GM23338 (cell line): Measurements from ENCODE around the gene MAP7D3.

ENCODE experiments used
- CREB1 ChIP-seq: fragments of 250-450 bp; sonication (Bioruptor Pico); IDR thresholded peaks from 2 replicates; pipeline ENCODE4 v1.5.0; 2020; ENCODE audit warnings: low read depth, mild to moderate bottlenecking, moderate library complexity
- EZH2 ChIP-seq: fragments of 200-600 bp; sonication (generic); IDR thresholded peaks from one replicate; pipeline ENCODE4 v1.8.0; 2017; ENCODE audit warnings: antibody characterized with exemption, mild to moderate bottlenecking, low read depth; ENCODE audit not compliant: unreplicated experiment
- EZH2phosphoT487 ChIP-seq: fragments of 200-600 bp; sonication (generic); IDR thresholded peaks from one replicate; pipeline ENCODE4 v1.8.1; 2018; ENCODE audit warnings: antibody characterized with exemption; ENCODE audit not compliant: unreplicated experiment
- JUNB ChIP-seq: IDR thresholded peaks from one replicate; pipeline ENCODE4 v1.6.1; 2016; ENCODE audit warnings: antibody characterized with exemption; ENCODE audit not compliant: unreplicated experiment
- POLR2AphosphoS5 ChIP-seq: IDR thresholded peaks from 2 replicates; pipeline ENCODE4 v1.6.1; 2016; ENCODE audit warnings: antibody characterized with exemption, low read depth
- STAT1 ChIP-seq: IDR thresholded peaks from one replicate; pipeline ENCODE4 v1.6.1; 2016; ENCODE audit warnings: antibody characterized with exemption; ENCODE audit not compliant: unreplicated experiment
- ZNF114 ChIP-seq: fragments of 250-450 bp; sonication (Bioruptor Pico); IDR thresholded peaks from 2 replicates; pipeline ENCODE4 v1.5.0; 2020; ENCODE audit warnings: mild to moderate bottlenecking, moderate library complexity
- ZNF331 ChIP-seq: fragments of 250-450 bp; sonication (Bioruptor Pico); IDR thresholded peaks from 2 replicates; pipeline ENCODE4 v1.5.0; 2020; ENCODE audit warnings: low read depth, mild to moderate bottlenecking, moderate library complexity
- TF ChIP-seq, protein P1 (sequence below), 2 experiments: fragments of 200-600 bp in 1 of 2; sonication (generic) in 1 of 2; conservative IDR thresholded peaks; 2 replicates each; pipeline versions ENCODE4 v1.5.1 to v1.6.1; 2016 to 2017; ENCODE audit warnings: antibody characterized with exemption in 2 of 2, low read depth in 2 of 2, mild to moderate bottlenecking in 2 of 2, moderate library complexity in 1 of 2
- TF ChIP-seq, protein P2 (sequence below): IDR thresholded peaks from one replicate; pipeline ENCODE4 v1.6.1; 2018; ENCODE audit warnings: antibody characterized with exemption; ENCODE audit not compliant: unreplicated experiment
- TF ChIP-seq, protein P3 (sequence below): fragments of 250-450 bp; sonication (Bioruptor Pico); IDR thresholded peaks from 2 replicates; pipeline ENCODE4 v1.5.0; 2020; ENCODE audit warnings: mild to moderate bottlenecking, moderate library complexity

DNA sequence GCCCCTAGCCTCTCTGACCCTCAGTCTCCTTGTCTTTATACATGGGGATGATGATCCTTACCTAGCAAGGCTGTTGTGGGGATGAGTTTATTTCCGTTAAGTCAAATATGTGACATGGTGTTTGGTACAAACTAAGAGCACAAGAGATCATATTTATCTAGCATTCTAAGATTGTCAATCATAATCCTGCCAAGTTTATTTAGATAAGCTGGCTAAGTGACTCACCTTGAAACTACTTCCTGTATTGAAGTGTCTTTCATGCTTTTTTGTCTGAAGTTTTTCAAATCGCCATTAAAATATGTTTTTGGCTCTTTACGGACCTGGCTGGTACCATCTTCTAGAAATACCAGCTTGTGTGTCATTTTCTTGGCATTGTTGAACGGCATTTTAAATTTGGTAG is 30.7 kb downstream of the MAP7D3 start:
- TF ChIP-seq, protein P1, sequence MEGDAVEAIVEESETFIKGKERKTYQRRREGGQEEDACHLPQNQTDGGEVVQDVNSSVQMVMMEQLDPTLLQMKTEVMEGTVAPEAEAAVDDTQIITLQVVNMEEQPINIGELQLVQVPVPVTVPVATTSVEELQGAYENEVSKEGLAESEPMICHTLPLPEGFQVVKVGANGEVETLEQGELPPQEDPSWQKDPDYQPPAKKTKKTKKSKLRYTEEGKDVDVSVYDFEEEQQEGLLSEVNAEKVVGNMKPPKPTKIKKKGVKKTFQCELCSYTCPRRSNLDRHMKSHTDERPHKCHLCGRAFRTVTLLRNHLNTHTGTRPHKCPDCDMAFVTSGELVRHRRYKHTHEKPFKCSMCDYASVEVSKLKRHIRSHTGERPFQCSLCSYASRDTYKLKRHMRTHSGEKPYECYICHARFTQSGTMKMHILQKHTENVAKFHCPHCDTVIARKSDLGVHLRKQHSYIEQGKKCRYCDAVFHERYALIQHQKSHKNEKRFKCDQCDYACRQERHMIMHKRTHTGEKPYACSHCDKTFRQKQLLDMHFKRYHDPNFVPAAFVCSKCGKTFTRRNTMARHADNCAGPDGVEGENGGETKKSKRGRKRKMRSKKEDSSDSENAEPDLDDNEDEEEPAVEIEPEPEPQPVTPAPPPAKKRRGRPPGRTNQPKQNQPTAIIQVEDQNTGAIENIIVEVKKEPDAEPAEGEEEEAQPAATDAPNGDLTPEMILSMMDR (conservative IDR thresholded peaks at IDR 0.05; ENCODE audit: low read depth in 2 of 2) = no peak
- TF ChIP-seq EZH2phosphoT487 (no peak), CREB1 (CRISPR knock-in tag) (no peak), EZH2 (no peak), STAT1 (no peak), POLR2AphosphoS5 (no peak), ZNF114 (CRISPR knock-in tag) (no peak), JUNB (no peak), ZNF331 (CRISPR knock-in tag) (no peak)
- TF ChIP-seq, protein P2, sequence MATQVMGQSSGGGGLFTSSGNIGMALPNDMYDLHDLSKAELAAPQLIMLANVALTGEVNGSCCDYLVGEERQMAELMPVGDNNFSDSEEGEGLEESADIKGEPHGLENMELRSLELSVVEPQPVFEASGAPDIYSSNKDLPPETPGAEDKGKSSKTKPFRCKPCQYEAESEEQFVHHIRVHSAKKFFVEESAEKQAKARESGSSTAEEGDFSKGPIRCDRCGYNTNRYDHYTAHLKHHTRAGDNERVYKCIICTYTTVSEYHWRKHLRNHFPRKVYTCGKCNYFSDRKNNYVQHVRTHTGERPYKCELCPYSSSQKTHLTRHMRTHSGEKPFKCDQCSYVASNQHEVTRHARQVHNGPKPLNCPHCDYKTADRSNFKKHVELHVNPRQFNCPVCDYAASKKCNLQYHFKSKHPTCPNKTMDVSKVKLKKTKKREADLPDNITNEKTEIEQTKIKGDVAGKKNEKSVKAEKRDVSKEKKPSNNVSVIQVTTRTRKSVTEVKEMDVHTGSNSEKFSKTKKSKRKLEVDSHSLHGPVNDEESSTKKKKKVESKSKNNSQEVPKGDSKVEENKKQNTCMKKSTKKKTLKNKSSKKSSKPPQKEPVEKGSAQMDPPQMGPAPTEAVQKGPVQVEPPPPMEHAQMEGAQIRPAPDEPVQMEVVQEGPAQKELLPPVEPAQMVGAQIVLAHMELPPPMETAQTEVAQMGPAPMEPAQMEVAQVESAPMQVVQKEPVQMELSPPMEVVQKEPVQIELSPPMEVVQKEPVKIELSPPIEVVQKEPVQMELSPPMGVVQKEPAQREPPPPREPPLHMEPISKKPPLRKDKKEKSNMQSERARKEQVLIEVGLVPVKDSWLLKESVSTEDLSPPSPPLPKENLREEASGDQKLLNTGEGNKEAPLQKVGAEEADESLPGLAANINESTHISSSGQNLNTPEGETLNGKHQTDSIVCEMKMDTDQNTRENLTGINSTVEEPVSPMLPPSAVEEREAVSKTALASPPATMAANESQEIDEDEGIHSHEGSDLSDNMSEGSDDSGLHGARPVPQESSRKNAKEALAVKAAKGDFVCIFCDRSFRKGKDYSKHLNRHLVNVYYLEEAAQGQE = no peak
- TF ChIP-seq, protein P3, sequence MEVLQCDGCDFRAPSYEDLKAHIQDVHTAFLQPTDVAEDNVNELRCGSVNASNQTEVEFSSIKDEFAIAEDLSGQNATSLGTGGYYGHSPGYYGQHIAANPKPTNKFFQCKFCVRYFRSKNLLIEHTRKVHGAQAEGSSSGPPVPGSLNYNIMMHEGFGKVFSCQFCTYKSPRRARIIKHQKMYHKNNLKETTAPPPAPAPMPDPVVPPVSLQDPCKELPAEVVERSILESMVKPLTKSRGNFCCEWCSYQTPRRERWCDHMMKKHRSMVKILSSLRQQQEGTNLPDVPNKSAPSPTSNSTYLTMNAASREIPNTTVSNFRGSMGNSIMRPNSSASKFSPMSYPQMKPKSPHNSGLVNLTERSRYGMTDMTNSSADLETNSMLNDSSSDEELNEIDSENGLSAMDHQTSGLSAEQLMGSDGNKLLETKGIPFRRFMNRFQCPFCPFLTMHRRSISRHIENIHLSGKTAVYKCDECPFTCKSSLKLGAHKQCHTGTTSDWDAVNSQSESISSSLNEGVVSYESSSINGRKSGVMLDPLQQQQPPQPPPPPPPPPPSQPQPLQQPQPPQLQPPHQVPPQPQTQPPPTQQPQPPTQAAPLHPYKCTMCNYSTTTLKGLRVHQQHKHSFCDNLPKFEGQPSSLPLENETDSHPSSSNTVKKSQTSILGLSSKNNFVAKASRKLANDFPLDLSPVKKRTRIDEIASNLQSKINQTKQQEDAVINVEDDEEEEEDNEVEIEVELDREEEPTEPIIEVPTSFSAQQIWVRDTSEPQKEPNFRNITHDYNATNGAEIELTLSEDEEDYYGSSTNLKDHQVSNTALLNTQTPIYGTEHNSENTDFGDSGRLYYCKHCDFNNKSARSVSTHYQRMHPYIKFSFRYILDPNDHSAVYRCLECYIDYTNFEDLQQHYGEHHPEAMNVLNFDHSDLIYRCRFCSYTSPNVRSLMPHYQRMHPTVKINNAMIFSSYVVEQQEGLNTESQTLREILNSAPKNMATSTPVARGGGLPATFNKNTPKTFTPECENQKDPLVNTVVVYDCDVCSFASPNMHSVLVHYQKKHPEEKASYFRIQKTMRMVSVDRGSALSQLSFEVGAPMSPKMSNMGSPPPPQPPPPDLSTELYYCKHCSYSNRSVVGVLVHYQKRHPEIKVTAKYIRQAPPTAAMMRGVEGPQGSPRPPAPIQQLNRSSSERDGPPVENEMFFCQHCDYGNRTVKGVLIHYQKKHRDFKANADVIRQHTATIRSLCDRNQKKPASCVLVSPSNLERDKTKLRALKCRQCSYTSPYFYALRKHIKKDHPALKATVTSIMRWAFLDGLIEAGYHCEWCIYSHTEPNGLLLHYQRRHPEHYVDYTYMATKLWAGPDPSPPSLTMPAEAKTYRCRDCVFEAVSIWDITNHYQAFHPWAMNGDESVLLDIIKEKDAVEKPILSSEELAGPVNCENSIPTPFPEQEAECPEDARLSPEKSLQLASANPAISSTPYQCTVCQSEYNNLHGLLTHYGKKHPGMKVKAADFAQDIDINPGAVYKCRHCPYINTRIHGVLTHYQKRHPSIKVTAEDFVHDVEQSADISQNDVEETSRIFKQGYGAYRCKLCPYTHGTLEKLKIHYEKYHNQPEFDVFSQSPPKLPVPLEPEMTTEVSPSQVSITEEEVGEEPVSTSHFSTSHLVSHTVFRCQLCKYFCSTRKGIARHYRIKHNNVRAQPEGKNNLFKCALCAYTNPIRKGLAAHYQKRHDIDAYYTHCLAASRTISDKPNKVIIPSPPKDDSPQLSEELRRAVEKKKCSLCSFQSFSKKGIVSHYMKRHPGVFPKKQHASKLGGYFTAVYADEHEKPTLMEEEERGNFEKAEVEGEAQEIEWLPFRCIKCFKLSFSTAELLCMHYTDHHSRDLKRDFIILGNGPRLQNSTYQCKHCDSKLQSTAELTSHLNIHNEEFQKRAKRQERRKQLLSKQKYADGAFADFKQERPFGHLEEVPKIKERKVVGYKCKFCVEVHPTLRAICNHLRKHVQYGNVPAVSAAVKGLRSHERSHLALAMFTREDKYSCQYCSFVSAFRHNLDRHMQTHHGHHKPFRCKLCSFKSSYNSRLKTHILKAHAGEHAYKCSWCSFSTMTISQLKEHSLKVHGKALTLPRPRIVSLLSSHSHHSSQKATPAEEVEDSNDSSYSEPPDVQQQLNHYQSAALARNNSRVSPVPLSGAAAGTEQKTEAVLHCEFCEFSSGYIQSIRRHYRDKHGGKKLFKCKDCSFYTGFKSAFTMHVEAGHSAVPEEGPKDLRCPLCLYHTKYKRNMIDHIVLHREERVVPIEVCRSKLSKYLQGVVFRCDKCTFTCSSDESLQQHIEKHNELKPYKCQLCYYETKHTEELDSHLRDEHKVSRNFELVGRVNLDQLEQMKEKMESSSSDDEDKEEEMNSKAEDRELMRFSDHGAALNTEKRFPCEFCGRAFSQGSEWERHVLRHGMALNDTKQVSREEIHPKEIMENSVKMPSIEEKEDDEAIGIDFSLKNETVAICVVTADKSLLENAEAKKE (CRISPR knock-in tag) = no peak
